Ovary (tissue), 3 donors: ENCODE measurements around the gene RTL1.

Source experiments
- POLR2A ChIP-seq: fragments of 450-650 bp; IDR thresholded peaks from one replicate; pipeline ENCODE4 v1.6.1; 2017; ENCODE audit warnings: antibody characterized with exemption, mild to moderate bottlenecking, moderate library complexity
- TF ChIP-seq, protein P1 (sequence below), 3 donors: fragments of 450-650 bp in 2 of 3; fragments of 200-600 bp in 1 of 3; IDR thresholded peaks; one replicate each; pipeline versions ENCODE4 v1.5.1 to v1.8.0; 2016 to 2022; ENCODE audit warnings: antibody characterized with exemption in 3 of 3, mild to moderate bottlenecking in 1 of 3
- donor health status: DM: no; HTN: no; CAD: no.

DNA sequence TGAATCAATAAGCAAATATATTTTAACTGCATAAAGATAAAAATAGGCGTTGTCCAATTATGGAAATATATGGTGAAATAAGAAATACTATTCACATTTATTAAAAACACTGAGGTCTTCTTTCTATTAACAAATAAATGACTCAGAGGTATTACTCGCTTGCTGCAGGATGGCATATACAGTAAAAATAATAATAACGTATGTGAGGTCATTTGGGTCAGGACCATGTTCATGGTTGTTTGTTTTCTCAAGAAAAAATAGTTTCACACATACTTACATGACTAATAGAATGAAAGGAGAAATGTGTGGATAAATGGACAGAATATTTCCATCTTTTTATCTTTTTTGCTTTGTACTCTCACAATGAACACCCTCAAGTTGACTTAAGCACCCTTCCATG, 46.5 kb upstream of the RTL1 start:
- TF ChIP-seq, protein P1, sequence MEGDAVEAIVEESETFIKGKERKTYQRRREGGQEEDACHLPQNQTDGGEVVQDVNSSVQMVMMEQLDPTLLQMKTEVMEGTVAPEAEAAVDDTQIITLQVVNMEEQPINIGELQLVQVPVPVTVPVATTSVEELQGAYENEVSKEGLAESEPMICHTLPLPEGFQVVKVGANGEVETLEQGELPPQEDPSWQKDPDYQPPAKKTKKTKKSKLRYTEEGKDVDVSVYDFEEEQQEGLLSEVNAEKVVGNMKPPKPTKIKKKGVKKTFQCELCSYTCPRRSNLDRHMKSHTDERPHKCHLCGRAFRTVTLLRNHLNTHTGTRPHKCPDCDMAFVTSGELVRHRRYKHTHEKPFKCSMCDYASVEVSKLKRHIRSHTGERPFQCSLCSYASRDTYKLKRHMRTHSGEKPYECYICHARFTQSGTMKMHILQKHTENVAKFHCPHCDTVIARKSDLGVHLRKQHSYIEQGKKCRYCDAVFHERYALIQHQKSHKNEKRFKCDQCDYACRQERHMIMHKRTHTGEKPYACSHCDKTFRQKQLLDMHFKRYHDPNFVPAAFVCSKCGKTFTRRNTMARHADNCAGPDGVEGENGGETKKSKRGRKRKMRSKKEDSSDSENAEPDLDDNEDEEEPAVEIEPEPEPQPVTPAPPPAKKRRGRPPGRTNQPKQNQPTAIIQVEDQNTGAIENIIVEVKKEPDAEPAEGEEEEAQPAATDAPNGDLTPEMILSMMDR (IDR thresholded peaks at IDR 0.05), result no peak
- no peak for TF ChIP-seq POLR2A
